ENCODE data around the gene PARN.
A peak's percentile ranks its signal among the peaks of the same experiment; 100 is the strongest.

The PARN gene

GRCh38 chr16:14492614-14493013, 137.4 kb downstream of the PARN start:
- no peak for ATAC-seq
- no peak for TF ChIP-seq OSR1 (CRISPR knock-in tag; IDR thresholded peaks at IDR 0.05)
- TF ChIP-seq ZNF565 (CRISPR knock-in tag; conservative IDR thresholded peaks at IDR 0.05; ENCODE audit: low read depth): no peak
- no peak for TF ChIP-seq SNAI2 (CRISPR knock-in tag; IDR thresholded peaks at IDR 0.05)
- no peak for TF ChIP-seq ZNF70 (CRISPR knock-in tag; IDR thresholded peaks at IDR 0.05)
- TF ChIP-seq TOX (CRISPR knock-in tag; IDR thresholded peaks at IDR 0.05; ENCODE audit: borderline replicate concordance): no peak

GRCh38 chr16:14491861-14492529, 138.1 kb downstream of the PARN start:
- ATAC-seq: no peak
- TF ChIP-seq GLIS3 (CRISPR knock-in tag; IDR thresholded peaks at IDR 0.05) (no peak), ZNF70 (CRISPR knock-in tag; IDR thresholded peaks at IDR 0.05) (no peak), RARB (CRISPR knock-in tag; IDR thresholded peaks at IDR 0.05) (no peak), OSR1 (CRISPR knock-in tag; IDR thresholded peaks at IDR 0.05) (no peak), ZNF8 (CRISPR knock-in tag; IDR thresholded peaks at IDR 0.05) (no peak), ESRRG (CRISPR knock-in tag; IDR thresholded peaks at IDR 0.05) (no peak), ZC3H10 (CRISPR knock-in tag; IDR thresholded peaks at IDR 0.05) (no peak), TCF4 (CRISPR knock-in tag; IDR thresholded peaks at IDR 0.05; ENCODE audit: borderline replicate concordance) (no peak), CSDC2 (CRISPR knock-in tag; IDR thresholded peaks at IDR 0.05) (no peak)
- TF ChIP-seq, protein P1, sequence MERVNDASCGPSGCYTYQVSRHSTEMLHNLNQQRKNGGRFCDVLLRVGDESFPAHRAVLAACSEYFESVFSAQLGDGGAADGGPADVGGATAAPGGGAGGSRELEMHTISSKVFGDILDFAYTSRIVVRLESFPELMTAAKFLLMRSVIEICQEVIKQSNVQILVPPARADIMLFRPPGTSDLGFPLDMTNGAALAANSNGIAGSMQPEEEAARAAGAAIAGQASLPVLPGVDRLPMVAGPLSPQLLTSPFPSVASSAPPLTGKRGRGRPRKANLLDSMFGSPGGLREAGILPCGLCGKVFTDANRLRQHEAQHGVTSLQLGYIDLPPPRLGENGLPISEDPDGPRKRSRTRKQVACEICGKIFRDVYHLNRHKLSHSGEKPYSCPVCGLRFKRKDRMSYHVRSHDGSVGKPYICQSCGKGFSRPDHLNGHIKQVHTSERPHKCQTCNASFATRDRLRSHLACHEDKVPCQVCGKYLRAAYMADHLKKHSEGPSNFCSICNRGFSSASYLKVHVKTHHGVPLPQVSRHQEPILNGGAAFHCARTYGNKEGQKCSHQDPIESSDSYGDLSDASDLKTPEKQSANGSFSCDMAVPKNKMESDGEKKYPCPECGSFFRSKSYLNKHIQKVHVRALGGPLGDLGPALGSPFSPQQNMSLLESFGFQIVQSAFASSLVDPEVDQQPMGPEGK (CRISPR knock-in tag; IDR thresholded peaks at IDR 0.05; ENCODE audit: borderline replicate concordance): no peak

GRCh38 chr16:14490235-14490634, 139.8 kb downstream of the PARN start:
- TF ChIP-seq OSR1 (CRISPR knock-in tag; IDR thresholded peaks at IDR 0.05): no peak
- no peak for TF ChIP-seq GLIS3 (CRISPR knock-in tag; IDR thresholded peaks at IDR 0.05)
- no peak for TF ChIP-seq TOX (CRISPR knock-in tag; IDR thresholded peaks at IDR 0.05; ENCODE audit: borderline replicate concordance)
- no peak for TF ChIP-seq ZNF70 (CRISPR knock-in tag; IDR thresholded peaks at IDR 0.05)
- TF ChIP-seq ZNF565 (CRISPR knock-in tag; conservative IDR thresholded peaks at IDR 0.05; ENCODE audit: low read depth): no peak
- no peak for TF ChIP-seq TCF4 (CRISPR knock-in tag; IDR thresholded peaks at IDR 0.05; ENCODE audit: borderline replicate concordance)
- no peak for TF ChIP-seq ZFP3 (CRISPR knock-in tag; IDR thresholded peaks at IDR 0.05)
- TF ChIP-seq CSDC2 (CRISPR knock-in tag; IDR thresholded peaks at IDR 0.05): no peak
- no peak for TF ChIP-seq ESRRG (CRISPR knock-in tag; IDR thresholded peaks at IDR 0.05)
- TF ChIP-seq, protein P2, sequence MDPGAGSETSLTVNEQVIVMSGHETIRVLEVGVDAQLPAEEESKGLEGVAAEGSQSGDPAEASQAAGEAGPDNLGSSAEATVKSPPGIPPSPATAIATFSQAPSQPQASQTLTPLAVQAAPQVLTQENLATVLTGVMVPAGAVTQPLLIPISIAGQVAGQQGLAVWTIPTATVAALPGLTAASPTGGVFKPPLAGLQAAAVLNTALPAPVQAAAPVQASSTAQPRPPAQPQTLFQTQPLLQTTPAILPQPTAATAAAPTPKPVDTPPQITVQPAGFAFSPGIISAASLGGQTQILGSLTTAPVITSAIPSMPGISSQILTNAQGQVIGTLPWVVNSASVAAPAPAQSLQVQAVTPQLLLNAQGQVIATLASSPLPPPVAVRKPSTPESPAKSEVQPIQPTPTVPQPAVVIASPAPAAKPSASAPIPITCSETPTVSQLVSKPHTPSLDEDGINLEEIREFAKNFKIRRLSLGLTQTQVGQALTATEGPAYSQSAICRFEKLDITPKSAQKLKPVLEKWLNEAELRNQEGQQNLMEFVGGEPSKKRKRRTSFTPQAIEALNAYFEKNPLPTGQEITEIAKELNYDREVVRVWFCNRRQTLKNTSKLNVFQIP (CRISPR knock-in tag; IDR thresholded peaks at IDR 0.05; ENCODE audit: borderline replicate concordance, low read depth): no peak
- TF ChIP-seq, protein P3, sequence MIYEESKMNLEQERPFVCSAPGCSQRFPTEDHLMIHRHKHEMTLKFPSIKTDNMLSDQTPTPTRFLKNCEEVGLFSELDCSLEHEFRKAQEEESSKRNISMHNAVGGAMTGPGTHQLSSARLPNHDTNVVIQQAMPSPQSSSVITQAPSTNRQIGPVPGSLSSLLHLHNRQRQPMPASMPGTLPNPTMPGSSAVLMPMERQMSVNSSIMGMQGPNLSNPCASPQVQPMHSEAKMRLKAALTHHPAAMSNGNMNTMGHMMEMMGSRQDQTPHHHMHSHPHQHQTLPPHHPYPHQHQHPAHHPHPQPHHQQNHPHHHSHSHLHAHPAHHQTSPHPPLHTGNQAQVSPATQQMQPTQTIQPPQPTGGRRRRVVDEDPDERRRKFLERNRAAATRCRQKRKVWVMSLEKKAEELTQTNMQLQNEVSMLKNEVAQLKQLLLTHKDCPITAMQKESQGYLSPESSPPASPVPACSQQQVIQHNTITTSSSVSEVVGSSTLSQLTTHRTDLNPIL (CRISPR knock-in tag; IDR thresholded peaks at IDR 0.05; ENCODE audit: low read depth): no peak
- TF ChIP-seq, protein P1 (CRISPR knock-in tag; IDR thresholded peaks at IDR 0.05; ENCODE audit: borderline replicate concordance): no peak
- TF ChIP-seq ARNTL (CRISPR knock-in tag; IDR thresholded peaks at IDR 0.05; ENCODE audit: borderline replicate concordance, low read depth): no peak
- ATAC-seq: no peak

- ATAC-seq: peak; percentile 37; the same call in 2 of the 3 replicates
- no peak for TF ChIP-seq ZNF565 (CRISPR knock-in tag; conservative IDR thresholded peaks at IDR 0.05; ENCODE audit: low read depth)
- no peak for TF ChIP-seq TOX (CRISPR knock-in tag; IDR thresholded peaks at IDR 0.05; ENCODE audit: borderline replicate concordance)
- TF ChIP-seq ARNTL (CRISPR knock-in tag; IDR thresholded peaks at IDR 0.05; ENCODE audit: borderline replicate concordance, low read depth): no peak
- TF ChIP-seq, protein P3 (CRISPR knock-in tag; IDR thresholded peaks at IDR 0.05; ENCODE audit: low read depth): no peak
- TF ChIP-seq CSDC2 (CRISPR knock-in tag; IDR thresholded peaks at IDR 0.05): no peak
- TF ChIP-seq TSHZ2 (CRISPR knock-in tag; IDR thresholded peaks at IDR 0.05): no peak
- TF ChIP-seq PPARA (CRISPR knock-in tag; IDR thresholded peaks at IDR 0.05; ENCODE audit: borderline replicate concordance): no peak
- TF ChIP-seq ZFP30 (CRISPR knock-in tag; IDR thresholded peaks at IDR 0.05): no peak
- no peak for TF ChIP-seq ZFP3 (CRISPR knock-in tag; IDR thresholded peaks at IDR 0.05)
- no peak for TF ChIP-seq TCF4 (CRISPR knock-in tag; IDR thresholded peaks at IDR 0.05; ENCODE audit: borderline replicate concordance)
- TF ChIP-seq ESRRG (CRISPR knock-in tag; IDR thresholded peaks at IDR 0.05): no peak
- TF ChIP-seq GLIS3 (CRISPR knock-in tag; IDR thresholded peaks at IDR 0.05): no peak
- no peak for TF ChIP-seq RARB (CRISPR knock-in tag; IDR thresholded peaks at IDR 0.05)
- TF ChIP-seq BACH2 (CRISPR knock-in tag; IDR thresholded peaks at IDR 0.05; ENCODE audit: borderline replicate concordance): no peak
Observed at GRCh38 chr16:14489460-14489859, 140.6 kb downstream of the PARN start.

All from SK-N-SH treated with all-trans-retinoic acid at 6 μM for 48 hours (cell line).